Hepatocyte (in vitro differentiated cells): ENCODE measurements around the gene ASTE1.

Experiments used
- CTCF ChIP-seq: fragments of 200-600 bp; sonication (generic); IDR thresholded peaks from 2 replicates; pipeline ENCODE4 v1.5.1; 2016; ENCODE audit warnings: antibody characterized with exemption, mild to moderate bottlenecking; ENCODE audit not compliant: poor library complexity
- EZH2 ChIP-seq: fragments of 200-600 bp; sonication (generic); IDR thresholded peaks from 2 replicates; pipeline ENCODE4 v1.6.1; 2016; ENCODE audit warnings: antibody characterized with exemption, mild to moderate bottlenecking, borderline replicate concordance
- EZH2phosphoT487 ChIP-seq: fragments of 200-600 bp; sonication (generic); IDR thresholded peaks from one replicate; pipeline ENCODE4 v1.6.1; 2018; ENCODE audit warnings: antibody characterized with exemption, mild to moderate bottlenecking, low read depth, moderate library complexity; ENCODE audit not compliant: unreplicated experiment, severe bottlenecking

- TF ChIP-seq CTCF, result peak; percentile 60
- no peak for TF ChIP-seq EZH2phosphoT487
- TF ChIP-seq EZH2, result no peak
These were observed 7.0 kb upstream of the ASTE1 start for GRCh38 chr3:131033480-131034080.
